ENCODE data around the gene SIPA1L3.
A peak's percentile ranks its signal among the peaks of the same experiment; 100 is the strongest.

The SIPA1L3 gene

GRCh38 chr19:37885392-37885791 lies 21.6 kb upstream of the SIPA1L3 start:
- CTCF ChIA-PET = interaction anchor here (0.6 to 1.4 kb wide), 4 partner anchors 13 to 174 kb away, joined by 3 to 4 read pairs (median 4); no protein-coding TSS in a partner anchor
- no peak overlapping the region for H3K4me3 ChIP-seq (ENCODE audit: low read depth, low read length)
- no peaks in the 10 kb centered on the region for H3K4me1 ChIP-seq (ENCODE audit: control insufficient read depth, insufficient read depth, low read length)
- H3K9me3 ChIP-seq (ENCODE audit: control insufficient read depth, insufficient read depth, low read depth, low read length) = peaks cover 41% of the 10 kb centered on the region
- POLR2A ChIA-PET = no interaction called here
- H3K27ac ChIP-seq (ENCODE audit: extremely low read depth, low read depth, low read length) = no peak overlapping the region
- no peaks in the 10 kb centered on the region; a peak in 2 of 3 replicates for H3K36me3 ChIP-seq (ENCODE audit: control insufficient read depth in 2 of 2, insufficient read depth in 1 of 2, low read length in 2 of 2)
- TF ChIP-seq ZSCAN30 (tag by site-specific recombination; IDR thresholded peaks at IDR 0.05) (no peak), PBX3 (CRISPR knock-in tag; IDR thresholded peaks at IDR 0.05) (no peak), ZNF175 (tag by site-specific recombination; IDR thresholded peaks at IDR 0.05) (no peak), YY1 (tag by site-specific recombination; IDR thresholded peaks at IDR 0.05) (no peak), ZNF639 (tag by site-specific recombination; IDR thresholded peaks at IDR 0.05) (no peak), ZFP3 (tag by site-specific recombination; IDR thresholded peaks at IDR 0.05; ENCODE audit: low read depth) (no peak), ZNF488 (tag by site-specific recombination; IDR thresholded peaks at IDR 0.05) (no peak)

GRCh38 chr19:37886571-37886970 lies 20.4 kb upstream of the SIPA1L3 start:
- CTCF ChIA-PET = interaction anchor here (0.7 kb wide), 1 partner anchor 13 kb away, joined by 3 read pairs; no protein-coding TSS in a partner anchor
- H3K9me3 ChIP-seq (ENCODE audit: control insufficient read depth, insufficient read depth, low read depth, low read length) = peaks cover 39% of the 10 kb centered on the region
- no peak overlapping the region for H3K27ac ChIP-seq (ENCODE audit: extremely low read depth, low read depth, low read length)
- POLR2A ChIA-PET = no interaction called here
- TF ChIP-seq SALL2 (tag by site-specific recombination; IDR thresholded peaks at IDR 0.05; ENCODE audit: borderline replicate concordance) = peak; percentile 66; the same call in 1 of the 2 replicates
- TF ChIP-seq PRDM1 (tag by site-specific recombination; IDR thresholded peaks at IDR 0.05) = peak; percentile 93
- no peak for TF ChIP-seq ZNF274 (IDR thresholded peaks at IDR 0.05; ENCODE audit: low read length)
- TF ChIP-seq ZNF274 (tag by site-specific recombination; IDR thresholded peaks at IDR 0.05; ENCODE audit: borderline replicate concordance) = peak; percentile 59; the same call in 1 of the 2 replicates
- TF ChIP-seq ZNF302 (tag by site-specific recombination; IDR thresholded peaks at IDR 0.05; ENCODE audit: low read depth) = no peak
- TF ChIP-seq ZNF214 (tag by site-specific recombination; IDR thresholded peaks at IDR 0.05; ENCODE audit: borderline replicate concordance) = no peak
- TF ChIP-seq ZNF26 (tag by site-specific recombination; IDR thresholded peaks at IDR 0.05) = 0 out of 2 replicates have a peak, but pooled peaks have one; percentile 9
- no peak for TF ChIP-seq ZIC2 (tag by site-specific recombination; IDR thresholded peaks at IDR 0.05)
- 0 out of 2 replicates have a peak, but pooled peaks have one; percentile 34 for TF ChIP-seq BCL6B (tag by site-specific recombination; IDR thresholded peaks at IDR 0.05)
- 0 out of 2 replicates have a peak, but pooled peaks have one; percentile 17 for TF ChIP-seq ZNF157 (tag by site-specific recombination; IDR thresholded peaks at IDR 0.05)
- TF ChIP-seq ZNF544 (tag by site-specific recombination; IDR thresholded peaks at IDR 0.05) = peak; percentile 72; the same call in 1 of the 2 replicates
- peak; percentile 32; the same call in 1 of the 2 replicates for TF ChIP-seq ZNF513 (tag by site-specific recombination; IDR thresholded peaks at IDR 0.05)
- no peak overlapping the region for H3K4me3 ChIP-seq (ENCODE audit: low read depth, low read length)
- H3K4me1 ChIP-seq (ENCODE audit: control insufficient read depth, insufficient read depth, low read length) = no peaks in the 10 kb centered on the region
- no peaks in the 10 kb centered on the region; a peak in 2 of 3 replicates for H3K36me3 ChIP-seq (ENCODE audit: control insufficient read depth in 2 of 2, insufficient read depth in 1 of 2, low read length in 2 of 2)
